ENCODE data around the gene MAN1C1. TPM values are rescaled to one million over a fixed set of nuclear protein-coding genes. Genes with fewer than 3 reads are reported as not detected.
"Not testable (repeated sequence)": the region's sequence is repeated elsewhere in the genome, so short reads cannot be mapped to it uniquely, and the experiment has no call there.

The MAN1C1 gene
- total RNA-seq, 1 donor from 2014 or later: 0.79 TPM

DNA sequence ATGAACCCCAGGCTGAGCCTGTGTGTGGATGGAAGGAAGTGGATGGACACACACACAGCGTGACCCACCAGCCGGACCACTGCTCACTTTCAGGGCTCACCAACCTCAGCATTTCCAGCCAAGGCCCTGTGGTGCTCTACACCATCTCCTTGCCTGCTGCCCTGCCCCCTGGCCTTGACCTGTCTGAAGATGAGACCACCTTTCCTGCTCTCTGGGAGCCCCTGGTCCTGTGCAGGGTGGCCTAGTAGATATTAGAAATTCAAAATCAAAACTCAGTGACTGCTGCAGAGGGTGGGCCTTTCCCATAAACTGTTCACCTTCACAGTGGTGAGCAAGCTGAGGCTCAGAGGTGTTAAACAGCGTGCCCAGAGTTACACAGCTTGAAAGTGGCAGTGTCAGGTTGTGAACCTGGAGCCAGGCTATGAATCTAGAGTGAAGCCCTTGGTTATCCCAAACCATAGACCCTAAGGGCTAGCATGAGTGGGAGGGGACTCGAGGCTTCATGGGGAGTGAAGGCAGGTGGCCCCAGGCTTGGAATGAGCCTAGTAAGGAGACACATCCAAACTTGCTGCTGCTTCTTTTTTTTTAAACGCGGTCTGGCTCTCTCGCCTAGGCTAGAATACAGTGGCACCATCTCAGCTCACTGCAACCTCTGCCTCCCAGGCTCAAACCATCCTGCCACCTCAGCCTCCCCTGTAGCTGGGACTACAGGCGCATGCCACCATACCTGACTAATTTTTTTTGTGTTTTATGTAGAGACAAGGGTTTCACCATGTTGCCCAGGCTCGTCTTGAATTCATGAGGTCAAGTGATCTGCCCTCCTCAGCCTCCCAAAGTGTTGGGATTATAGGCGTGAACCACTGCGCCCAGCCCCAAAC lies 41.5 kb downstream of the MAN1C1 start:
- no peak for DNase-seq (ENCODE audit: low read depth, low spot score)

DNA sequence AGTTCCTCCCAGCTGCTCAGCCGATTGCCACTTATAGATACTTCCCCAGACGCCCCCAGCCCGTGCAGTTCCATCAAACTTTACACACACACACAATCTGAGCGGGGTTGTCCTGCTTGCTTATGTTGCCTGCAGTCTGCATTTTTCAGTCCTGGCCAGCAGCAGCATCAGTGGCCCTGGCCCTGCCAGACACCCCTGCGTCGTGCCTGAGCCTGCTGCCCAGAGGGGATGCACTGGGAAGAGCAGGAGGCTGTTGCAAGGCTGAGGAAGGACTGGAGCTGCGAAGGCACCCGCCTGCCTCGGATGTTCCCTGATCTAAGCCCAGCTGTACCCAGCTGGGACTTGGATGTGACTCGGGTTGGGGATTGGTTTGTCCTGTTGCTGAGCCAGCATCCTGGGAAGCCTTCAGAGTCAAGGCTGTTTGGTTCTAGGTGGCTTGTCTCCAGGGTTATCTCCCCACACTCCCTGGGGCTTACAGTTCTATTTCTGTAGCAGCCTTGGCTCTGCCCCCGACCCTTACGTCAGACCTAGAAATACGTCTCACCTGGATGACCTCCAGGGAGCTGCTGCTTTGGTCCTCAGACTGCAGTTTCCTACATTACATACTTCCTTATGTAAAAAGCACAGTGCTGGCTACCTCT lies 42.3 kb downstream of the MAN1C1 start:
- no peak for DNase-seq (ENCODE audit: low read depth, low spot score)

DNA sequence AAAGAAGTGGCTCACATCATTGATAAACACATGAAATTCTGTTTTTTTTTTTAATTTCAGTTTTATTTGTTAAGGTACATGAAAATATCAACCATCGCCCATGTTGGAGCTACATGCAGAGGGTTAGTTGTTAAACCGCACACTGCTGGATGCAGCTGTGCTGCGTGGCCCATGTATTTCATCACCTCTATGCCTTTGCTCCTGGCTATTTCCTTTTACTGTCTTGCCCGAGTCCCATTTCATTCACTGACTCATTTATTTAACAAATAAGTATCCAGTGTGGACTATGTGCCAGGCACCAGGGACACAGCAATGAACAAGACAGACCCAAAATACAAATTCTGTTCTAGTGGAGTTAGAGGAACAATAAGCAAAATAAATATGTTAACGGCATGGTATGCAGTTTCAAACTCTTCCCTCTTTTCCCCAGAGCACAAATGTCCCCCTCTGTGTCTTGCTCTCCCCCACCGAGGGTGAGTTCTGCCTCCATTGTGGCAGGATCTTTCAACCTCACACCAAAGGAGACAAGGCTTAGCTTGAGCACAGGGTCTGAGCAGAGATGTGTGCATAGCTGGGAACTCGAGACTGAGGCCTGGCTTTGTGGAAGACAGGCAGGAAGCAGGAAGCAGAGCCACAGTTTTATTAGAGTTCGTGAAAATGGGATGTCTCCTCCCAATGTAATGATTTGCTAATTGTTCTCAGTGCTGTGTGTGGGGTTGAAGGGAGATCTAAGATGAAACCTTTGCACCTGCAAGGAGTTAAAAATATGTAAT lies 44.6 kb downstream of the MAN1C1 start:
- DNase-seq (ENCODE audit: low read depth, low spot score): no peak

DNA sequence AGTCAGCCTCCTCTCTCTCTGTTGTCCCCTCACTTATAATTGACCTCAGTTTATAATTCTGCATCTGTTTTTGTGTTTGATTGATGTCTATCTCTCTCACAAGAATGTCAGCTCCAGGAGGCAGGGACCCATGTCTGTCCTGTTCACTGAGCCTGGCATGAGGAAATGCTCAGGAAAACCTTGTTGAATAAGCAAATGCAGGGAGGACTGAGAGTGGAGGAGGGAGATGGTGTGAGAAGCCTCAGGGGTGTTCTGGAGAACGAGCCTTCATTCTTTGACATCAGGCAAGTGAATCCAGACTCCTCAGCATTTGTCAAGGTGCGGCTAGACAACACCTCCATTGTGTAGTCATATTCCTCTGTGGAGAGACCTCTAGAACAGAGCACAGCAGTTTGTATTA lies 45.5 kb downstream of the MAN1C1 start:
- no peak for DNase-seq (ENCODE audit: low read depth, low spot score)

DNA sequence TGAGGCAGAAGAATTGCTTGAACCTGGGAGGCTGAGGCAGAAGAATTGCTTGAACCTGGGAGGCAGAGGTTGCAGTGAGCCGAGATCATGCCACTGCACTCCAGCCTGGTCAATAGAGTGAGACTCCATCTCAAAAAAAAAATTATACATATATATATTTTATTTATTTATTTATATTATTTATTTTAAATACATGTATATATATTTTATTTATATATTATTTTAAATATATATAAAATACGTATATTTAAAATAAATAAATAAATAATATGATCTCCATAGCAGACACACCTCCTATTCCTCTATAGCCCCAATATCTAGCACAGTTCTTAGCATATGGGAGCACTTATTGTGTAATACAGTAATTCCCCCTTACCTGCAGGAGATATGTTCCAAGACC lies 46.4 kb downstream of the MAN1C1 start:
- not testable (repeated sequence) for DNase-seq (ENCODE audit: low read depth, low spot score)

DNA sequence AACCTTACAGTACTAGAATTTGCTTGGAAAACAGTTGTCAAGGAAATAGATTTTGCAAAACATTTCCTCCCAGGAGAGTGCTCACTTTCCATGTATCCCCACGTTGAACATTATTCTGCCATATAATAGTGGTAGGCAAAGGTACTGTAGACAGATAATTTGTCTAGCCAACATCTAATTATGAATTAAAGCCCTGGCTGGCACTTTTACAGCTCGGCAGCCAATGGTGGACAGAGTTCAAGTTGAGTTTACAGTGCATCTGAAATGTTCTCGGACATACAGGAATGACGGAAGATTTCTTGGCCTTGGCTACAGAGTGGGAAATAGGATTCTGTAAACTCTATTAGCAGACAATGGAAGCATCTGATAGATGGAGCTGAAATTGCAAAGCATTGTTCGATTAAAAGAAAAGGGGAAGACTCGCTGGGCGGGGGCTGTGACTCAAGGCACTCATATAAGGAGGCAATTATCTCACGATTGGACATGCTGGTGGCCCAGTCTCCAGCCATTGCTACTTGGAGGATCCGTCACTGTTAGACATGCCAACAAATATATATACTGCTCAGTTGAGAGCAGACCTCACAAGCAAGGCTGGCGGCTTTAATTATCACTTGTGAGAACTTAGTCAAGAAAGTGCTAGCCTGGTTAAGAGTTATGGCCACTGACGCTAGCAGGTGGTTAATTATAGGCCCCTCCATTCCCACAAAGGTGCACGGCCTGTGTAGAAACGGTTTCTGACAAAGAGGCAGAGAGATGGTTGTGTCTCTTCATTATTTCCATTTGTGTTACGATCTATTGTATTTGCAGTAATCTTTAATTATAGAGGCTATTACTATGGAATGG lies 48.0 kb downstream of the MAN1C1 start:
- no peak for DNase-seq (ENCODE audit: low read depth, low spot score)

DNA sequence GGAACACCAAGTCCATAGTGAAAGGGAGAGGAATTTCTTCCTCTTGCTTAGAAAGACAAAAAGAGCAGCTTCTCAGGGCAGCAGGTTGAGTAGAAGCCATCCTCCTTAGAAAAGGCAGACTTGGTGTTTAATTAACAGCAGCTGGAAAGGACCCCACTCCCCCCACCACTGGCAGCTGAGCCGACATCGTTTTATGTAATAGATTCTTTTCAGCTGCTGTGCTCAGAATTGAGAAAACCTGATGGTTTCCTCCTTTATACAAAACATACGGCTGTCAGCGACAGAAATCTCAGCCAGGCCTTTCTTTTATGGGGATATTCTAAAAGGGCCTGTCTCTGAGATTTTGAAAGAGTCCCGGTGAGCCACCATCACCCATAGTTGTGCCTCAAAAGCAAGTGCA lies 49.9 kb downstream of the MAN1C1 start:
- no peak for DNase-seq (ENCODE audit: low read depth, low spot score)

DNA sequence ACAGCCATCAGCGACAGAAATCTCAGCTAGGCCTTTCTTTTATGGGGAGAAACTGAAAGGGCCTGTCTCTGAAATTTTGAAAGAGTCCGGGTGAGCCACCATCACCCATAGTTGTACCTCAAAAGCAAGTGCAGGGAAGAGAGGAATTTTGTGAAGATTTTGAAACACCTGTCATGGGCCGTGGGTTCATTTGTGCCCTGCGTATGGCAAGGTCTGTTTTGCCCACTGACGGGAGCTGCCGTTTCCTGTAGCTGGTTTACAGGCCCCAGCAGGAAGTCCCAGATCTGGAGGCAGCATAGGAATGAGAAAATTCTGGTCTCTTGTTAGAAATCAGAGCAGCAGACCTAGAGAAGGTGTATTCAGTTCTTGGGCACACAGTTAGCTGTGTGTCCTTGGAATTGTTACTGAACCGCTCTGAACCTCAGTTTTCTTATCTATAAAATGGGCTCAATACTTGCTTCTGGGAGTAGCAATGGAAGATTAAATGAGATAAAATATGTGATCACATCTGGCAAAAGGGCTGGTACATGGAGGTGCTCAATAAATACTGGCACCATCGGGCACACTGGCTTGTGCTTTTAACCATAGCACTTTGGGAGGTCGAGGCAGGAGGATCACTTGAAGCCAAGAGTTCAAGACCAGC lies 52.5 kb downstream of the MAN1C1 start:
- DNase-seq (ENCODE audit: low read depth, low spot score): no peak

DNA sequence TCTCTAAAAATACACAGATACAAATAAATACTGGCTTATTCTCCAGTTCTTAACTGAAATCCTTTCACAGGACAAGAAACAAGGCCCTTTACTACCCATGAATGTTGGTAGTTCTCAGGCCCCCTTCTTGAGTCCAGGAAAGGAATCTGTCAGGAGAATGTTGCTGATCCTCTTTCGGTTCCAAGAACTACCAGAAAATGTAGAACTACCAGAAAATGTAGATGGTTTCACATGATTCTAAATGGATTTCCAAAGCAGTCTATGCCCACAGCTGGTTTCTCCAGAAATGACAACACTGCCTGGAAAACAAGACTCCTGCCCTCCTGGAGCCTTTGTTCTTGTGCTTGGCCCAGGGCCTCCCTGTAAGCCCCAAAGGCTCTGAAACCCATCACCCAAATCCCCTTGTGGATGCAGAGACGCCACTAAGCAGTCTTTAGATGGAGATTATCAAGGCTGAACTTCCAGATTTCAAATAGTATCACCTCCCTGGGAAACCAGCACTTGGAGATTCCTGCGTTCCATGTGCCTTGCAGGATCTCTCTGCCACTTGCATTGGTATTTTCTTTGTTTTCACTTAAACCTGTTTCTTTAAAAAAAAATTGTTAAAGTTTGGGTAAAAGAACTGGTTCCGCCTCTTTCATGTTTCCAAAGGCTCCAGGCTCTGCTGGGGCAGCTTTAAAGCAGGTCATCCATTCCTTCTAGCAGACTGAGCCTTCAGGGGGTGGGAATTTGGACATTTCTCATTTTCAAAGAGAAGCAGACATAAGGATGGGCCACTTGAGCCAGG lies 53.4 kb downstream of the MAN1C1 start:
- DNase-seq (ENCODE audit: low read depth, low spot score): no peak

DNA sequence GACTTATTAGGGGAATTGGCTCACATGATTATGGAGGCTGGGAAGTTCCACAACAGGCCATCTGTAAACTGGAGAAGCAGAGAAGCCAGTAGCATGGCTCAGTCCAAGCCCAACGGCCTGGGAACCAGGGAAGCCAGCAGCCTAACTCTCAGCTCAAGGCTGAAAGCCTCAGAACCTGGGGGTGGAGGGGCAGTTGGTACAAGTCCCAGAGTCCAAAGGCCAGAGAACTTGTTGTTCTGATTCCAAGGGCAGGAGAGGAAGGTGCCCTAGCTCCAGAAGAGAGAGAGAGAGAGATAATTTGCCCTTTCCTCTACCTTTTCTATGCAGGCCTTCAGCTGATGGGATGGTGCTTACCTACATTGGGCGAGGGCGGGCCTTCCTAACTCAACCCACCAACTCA lies 55.3 kb downstream of the MAN1C1 start:
- DNase-seq (ENCODE audit: low read depth, low spot score): no peak

DNA sequence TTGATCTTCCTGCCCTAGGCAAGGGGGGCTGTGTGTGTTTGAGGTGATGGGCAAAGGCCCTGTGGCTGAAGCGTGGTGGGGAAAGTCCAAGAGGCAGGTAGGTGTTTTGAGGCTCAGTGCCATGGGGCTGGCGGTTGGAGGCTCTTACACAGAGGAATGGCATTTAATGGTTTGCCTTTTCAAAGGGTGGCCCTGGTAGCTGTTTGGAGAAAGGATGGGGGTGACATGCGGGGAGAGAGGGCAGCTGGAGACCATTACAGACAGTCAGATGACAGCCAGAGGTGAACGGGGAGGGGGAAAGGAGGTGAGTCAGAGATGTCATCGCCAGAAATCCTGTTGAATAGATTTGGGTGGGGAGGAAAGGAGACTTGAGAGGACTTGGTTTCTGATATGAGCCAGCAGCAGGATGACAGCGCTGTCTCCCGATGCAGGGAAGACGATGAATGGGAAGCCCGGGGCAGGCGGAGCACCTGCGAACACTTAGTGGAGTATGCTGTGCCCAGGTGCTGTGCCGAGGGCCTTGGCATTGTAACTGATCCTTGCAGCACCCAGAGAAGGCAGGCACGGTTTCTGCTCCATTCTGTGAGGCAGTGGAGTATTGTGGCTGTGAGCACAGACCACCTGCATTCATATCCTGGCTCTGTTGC lies 56.3 kb downstream of the MAN1C1 start:
- no peak for DNase-seq (ENCODE audit: low read depth, low spot score)

DNA sequence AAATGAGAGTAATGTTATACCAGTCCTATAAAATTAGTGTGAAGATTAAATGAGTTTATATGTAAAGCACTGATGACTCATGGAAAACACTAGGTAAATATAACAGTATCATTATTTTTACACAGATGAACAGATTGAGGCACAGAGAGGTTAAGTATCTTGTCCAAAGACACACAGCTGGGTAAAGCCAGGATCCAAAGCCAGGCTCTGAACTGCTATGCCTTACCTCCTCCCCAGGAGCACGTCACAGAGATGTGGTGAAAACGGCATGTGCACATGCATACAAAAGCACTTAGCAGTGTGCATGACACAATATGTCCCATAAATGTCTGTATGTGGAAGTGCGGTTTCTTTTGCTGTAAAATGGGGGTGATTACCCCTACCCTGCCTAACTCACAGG lies 56.9 kb downstream of the MAN1C1 start:
- no peak for DNase-seq (ENCODE audit: low read depth, low spot score)

DNA sequence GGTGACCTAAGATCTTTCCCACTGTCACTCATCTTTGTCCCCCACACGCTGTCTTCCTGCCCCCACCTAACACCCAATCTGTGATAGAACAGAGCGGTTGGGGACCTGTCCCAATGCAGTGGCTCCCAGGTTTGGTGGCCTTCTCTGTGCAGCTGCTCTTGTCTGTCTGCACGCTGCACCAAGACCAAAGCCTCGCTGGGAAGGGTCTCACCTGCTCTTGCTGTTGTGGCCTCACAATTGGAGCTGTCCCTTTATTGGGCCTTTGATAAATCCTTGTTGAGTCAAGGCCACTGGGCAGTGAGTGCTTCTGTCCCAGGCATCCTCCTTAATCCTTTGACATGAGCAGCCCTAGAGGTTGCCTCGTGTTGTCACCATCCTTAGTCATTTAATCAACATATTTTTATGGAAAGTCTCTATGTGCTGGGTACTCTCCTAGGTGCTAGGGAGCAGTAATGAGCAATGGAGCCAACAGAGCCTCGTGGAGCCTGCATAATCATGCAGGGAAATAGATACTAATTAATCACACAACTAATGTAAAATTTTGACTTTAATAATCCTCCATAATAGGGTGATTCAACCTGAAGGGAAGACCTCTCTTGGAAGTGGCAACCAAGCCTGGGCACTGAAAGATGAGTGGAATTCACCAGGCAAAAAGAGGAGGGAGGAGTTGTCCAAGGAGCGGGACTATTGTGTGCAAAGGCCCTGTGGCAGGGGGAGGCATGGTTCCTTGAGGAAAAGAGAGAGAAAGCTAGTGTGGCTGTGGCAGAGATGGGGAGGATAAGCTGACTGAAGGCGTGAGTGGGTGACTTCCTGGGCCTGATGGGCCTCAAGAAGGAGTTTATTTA lies 57.6 kb downstream of the MAN1C1 start:
- no peak for DNase-seq (ENCODE audit: low read depth, low spot score)

DNA sequence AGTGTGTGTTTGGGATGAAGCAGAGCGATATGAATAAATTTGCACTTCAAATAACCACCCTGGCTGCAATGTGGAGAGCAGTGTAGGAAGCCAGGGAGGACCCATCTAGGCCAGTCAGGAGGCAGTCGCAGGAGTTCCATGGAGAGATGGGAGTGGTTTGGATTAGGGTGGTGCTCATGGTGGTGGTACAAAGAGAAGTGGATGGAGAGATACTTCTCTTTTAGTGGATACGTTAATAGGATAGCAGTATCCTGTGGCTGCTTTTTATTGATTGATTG lies 58.2 kb downstream of the MAN1C1 start:
- no peak for DNase-seq (ENCODE audit: low read depth, low spot score)

DNA sequence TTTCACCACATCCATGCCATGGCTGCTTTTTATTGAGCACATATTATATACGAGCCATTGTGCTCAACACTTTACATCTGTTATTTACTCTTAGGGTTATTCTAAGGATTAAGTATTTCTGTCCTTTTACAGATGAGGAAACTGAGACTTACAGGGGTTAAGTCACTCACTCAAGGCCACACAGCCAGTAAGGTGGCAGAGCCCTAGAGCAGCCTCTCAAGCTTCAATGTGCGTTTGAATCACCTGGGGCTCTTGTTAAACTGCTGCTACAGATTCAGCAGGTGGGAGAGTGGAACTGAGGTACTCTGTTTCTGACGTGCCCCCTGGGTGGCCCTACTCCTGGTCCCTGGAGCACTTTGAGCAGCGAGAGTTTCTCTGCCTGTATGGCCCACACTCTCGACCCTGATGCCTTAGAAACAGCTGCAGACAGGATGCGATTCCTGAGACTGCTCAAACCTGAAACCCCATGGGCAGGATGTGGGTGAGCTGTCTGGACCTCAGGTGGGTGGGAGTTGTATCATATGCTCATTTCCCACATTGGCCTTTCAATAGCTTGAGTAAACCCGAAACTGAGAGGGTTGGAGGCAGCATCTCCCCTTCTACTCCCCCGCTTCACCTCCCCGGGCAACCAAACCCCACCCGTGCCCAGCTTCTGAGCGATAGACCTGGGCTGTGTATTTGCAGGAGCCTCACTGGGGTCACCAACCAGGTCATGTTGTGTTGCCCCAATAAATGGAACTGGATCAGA lies 59.3 kb downstream of the MAN1C1 start:
- no peak for DNase-seq (ENCODE audit: low read depth, low spot score)

DNA sequence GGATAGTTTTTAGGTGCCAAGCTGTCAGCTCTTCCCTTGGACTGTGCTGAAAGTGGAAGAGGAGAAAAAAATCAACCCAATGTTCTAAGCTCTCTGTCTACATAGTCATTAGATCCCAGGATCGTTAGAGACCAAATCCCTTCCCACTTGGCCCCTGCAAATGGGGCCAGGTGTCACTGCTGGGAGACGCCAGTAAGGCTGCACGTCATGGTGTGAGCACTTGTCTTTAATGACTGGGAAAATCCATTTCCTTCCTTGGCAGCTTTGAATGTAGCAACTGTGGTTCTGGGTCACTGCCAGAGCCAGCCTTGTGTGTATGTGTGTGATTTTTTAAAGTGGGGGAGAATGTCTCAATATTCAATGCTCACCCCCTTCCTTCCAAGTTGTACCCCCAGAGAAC lies 59.9 kb downstream of the MAN1C1 start:
- DNase-seq (ENCODE audit: low read depth, low spot score): peak; percentile 7

DNA sequence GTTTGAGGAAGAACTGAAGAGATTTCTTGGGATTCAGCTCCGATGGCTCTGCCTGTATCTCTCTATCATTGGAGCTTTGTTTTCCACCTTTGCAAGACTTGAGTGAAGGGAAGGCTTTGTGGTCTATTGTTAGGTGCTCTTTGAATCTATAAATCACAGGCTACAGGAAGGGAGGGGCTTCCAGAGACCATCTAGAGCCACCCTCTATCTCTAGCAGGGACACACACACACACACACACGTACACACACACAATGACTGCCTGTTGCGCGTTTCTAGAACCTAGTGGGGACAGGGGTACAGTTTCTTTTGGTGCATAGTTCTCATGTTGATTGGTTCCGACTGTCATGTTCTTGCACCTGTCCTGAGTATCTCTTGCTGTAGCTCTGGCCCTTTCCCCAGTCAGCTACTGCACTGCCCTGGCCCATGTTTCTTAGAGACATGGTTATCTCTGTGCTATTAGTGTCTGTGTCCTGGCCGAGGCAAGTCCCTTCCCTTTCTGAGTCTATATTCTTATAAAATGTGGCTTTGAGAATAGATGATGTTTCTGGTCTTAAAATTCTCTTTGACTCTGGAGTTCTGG lies 60.7 kb downstream of the MAN1C1 start:
- DNase-seq (ENCODE audit: low read depth, low spot score): no peak

DNA sequence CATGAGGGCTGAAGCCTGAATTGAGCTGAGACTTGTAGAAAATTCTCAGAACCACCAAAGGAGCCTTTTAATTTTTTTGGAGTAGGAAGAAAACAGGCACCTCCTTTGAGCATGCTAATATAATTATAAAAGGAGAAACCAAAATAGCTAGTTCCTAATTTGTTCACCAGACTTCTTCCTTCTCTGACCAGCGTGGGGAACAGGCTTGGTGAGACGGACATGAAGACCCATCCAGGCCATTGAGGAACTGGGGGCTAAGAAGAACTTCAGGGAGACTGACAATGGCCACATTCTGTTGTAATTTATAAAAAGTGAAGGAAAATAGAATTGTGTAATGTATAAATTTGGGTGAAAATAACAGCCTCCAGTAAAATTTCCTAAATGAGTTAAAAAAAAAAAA lies 62.6 kb downstream of the MAN1C1 start:
- no peak for DNase-seq (ENCODE audit: low read depth, low spot score)
